Measurements from ENCODE around the gene UQCRC2.

DNA sequence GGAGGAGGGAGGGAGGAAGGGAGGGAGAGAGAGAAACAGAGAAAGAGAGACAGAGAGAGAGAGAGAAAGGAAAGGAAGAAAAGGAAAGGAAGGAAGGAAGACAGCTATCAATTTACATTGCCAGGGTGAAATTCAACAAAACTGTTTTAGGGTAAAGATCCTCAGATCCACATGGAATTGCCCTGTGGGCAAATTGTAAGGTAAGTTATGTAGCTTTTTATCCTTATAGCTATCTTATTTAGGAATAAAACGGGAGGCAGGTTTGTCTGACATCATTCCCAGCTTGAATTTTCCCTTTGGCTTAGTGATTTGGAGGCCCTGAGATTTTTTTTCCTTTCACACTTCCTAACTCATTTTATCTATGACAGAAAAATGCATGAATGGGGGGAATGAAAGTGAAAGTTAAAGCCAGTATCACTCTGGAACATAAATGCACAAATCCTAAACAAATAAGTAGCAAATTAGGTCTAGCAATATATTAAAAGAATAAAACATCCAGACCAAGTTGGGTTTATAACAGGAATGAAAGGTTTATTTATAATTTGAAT is 3.4 kb upstream of the UQCRC2 start:
- TF ChIP-seq EZH2phosphoT487 (IDR thresholded peaks at IDR 0.05; ENCODE audit: low read length) (no peak), CTCF (IDR thresholded peaks at IDR 0.05; ENCODE audit: low read length) (no peak), EZH2 (optimal IDR thresholded peaks at IDR 0.05; ENCODE audit: low read depth, low read length) (no peak)
